HEK293 (cell line): ENCODE data around the gene SNX19.

Source experiments
- CTCF ChIA-PET: fragments of 350-600 bp; formaldehyde crosslinking; extraction: SDS; loops from one replicate; lab custom pipeline; 2021; ENCODE audit warnings: antibody characterized with exemption; lab: Yijun Ruan, JAX
- POLR2A ChIA-PET: fragments of 300-600 bp; formaldehyde crosslinking; extraction: SDS; loops from one replicate; lab custom pipeline; 2020; ENCODE audit warnings: antibody characterized with exemption, inconsistent platforms; lab: Yijun Ruan, JAX
- H3K27ac ChIP-seq: fragments of 200-500 bp; sonication (Bioruptor generic); 2 replicates; pipeline ENCODE4 v1.5.1; 2014; ENCODE audit warnings: low read depth, low read length, control low read depth, inconsistent platforms; ENCODE audit errors: extremely low read depth
- H3K36me3 ChIP-seq, 2 experiments: fragments of 200-500 bp in 1 of 2; sonication (Bioruptor generic) in 1 of 2; 1 replicate in 1 of 2; 2 replicates in 1 of 2; pipeline ENCODE4 v1.5.1; 2014 to 2017; ENCODE audit warnings: inconsistent platforms in 2 of 2, low read length in 2 of 2; ENCODE audit not compliant: control insufficient read depth in 2 of 2, insufficient read depth in 1 of 2
- H3K4me1 ChIP-seq: fragments of 200-500 bp; sonication (Bioruptor generic); 2 replicates; pipeline ENCODE4 v1.5.1; 2014; ENCODE audit warnings: mild to moderate bottlenecking, low read length, inconsistent platforms; ENCODE audit not compliant: control insufficient read depth, insufficient read depth
- H3K4me3 ChIP-seq: 2 replicates; pipeline ENCODE4 v1.5.1; 2011; ENCODE audit warnings: low read depth, mild to moderate bottlenecking, control low read depth, low read length, moderate library complexity
- H3K9me3 ChIP-seq: fragments of 200-500 bp; sonication (Bioruptor generic); 2 replicates; pipeline ENCODE4 v1.5.1; 2014; ENCODE audit warnings: low read depth, low read length, inconsistent platforms; ENCODE audit not compliant: control insufficient read depth, insufficient read depth
- BCL11B ChIP-seq: fragments of 450-650 bp; formaldehyde crosslinking; IDR thresholded peaks from 2 replicates; pipeline ENCODE4 v1.5.1; 2016; ENCODE audit warnings: low read depth, missing biosample characterization, missing genetic modification characterization
- GLIS2 ChIP-seq: fragments of 450-650 bp; formaldehyde crosslinking; IDR thresholded peaks from 2 replicates; pipeline ENCODE4 v1.5.1; 2016; ENCODE audit warnings: missing biosample characterization, missing genetic modification characterization
- SETDB1 ChIP-seq: IDR thresholded peaks from one replicate; pipeline ENCODE4 v1.6.1; 2017; ENCODE audit warnings: mild to moderate bottlenecking, low read length, moderate library complexity, mixed read lengths; ENCODE audit not compliant: insufficient read length
- WT1 ChIP-seq: fragments of 450-650 bp; formaldehyde crosslinking; IDR thresholded peaks from 2 replicates; pipeline ENCODE4 v1.5.1; 2016; ENCODE audit warnings: missing biosample characterization, missing genetic modification characterization
- ZEB2 ChIP-seq: fragments of 450-650 bp; formaldehyde crosslinking; IDR thresholded peaks from 2 replicates; pipeline ENCODE4 v1.5.1; 2016; ENCODE audit warnings: missing biosample characterization, missing genetic modification characterization
- ZFP41 ChIP-seq: fragments of 450-650 bp; formaldehyde crosslinking; IDR thresholded peaks from 2 replicates; pipeline ENCODE4 v1.5.1; 2016; ENCODE audit warnings: missing biosample characterization, missing genetic modification characterization, borderline replicate concordance
- ZNF155 ChIP-seq: fragments of 450-650 bp; formaldehyde crosslinking; IDR thresholded peaks from 2 replicates; pipeline ENCODE4 v1.5.1; 2016; ENCODE audit warnings: missing biosample characterization, missing genetic modification characterization
- ZNF174 ChIP-seq: fragments of 450-650 bp; formaldehyde crosslinking; IDR thresholded peaks from 2 replicates; pipeline ENCODE4 v1.5.0; 2017; ENCODE audit warnings: missing biosample characterization, mild to moderate bottlenecking, missing genetic modification characterization
- ZNF184 ChIP-seq: fragments of 450-650 bp; IDR thresholded peaks from 2 replicates; pipeline ENCODE4 v1.5.1; 2018; ENCODE audit warnings: missing biosample characterization, mild to moderate bottlenecking, missing genetic modification characterization
- ZNF2 ChIP-seq: fragments of 450-650 bp; formaldehyde crosslinking; IDR thresholded peaks from 2 replicates; pipeline ENCODE4 v1.5.1; 2016; ENCODE audit warnings: missing biosample characterization, missing genetic modification characterization
- ZNF211 ChIP-seq: fragments of 450-650 bp; formaldehyde crosslinking; IDR thresholded peaks from 2 replicates; pipeline ENCODE4 v1.5.1; 2016; ENCODE audit warnings: low read depth, missing biosample characterization, missing genetic modification characterization
- ZNF221 ChIP-seq: fragments of 450-650 bp; formaldehyde crosslinking; IDR thresholded peaks from 2 replicates; pipeline ENCODE4 v1.5.1; 2017; ENCODE audit warnings: missing biosample characterization, missing genetic modification characterization, borderline replicate concordance
- ZNF394 ChIP-seq: fragments of 450-650 bp; formaldehyde crosslinking; IDR thresholded peaks from 2 replicates; pipeline ENCODE4 v1.5.1; 2016; ENCODE audit warnings: missing biosample characterization, missing genetic modification characterization, mild to moderate bottlenecking, moderate library complexity, borderline replicate concordance
- ZNF544 ChIP-seq: fragments of 450-650 bp; formaldehyde crosslinking; IDR thresholded peaks from 2 replicates; pipeline ENCODE4 v1.5.0; 2017; ENCODE audit warnings: missing biosample characterization, missing genetic modification characterization
- ZNF549 ChIP-seq: fragments of 450-650 bp; IDR thresholded peaks from 2 replicates; pipeline ENCODE4 v1.5.1; 2018; ENCODE audit warnings: missing biosample characterization, missing genetic modification characterization, mild to moderate bottlenecking, inconsistent platforms, moderate library complexity
- ZNF707 ChIP-seq: fragments of 450-650 bp; formaldehyde crosslinking; IDR thresholded peaks from 2 replicates; pipeline ENCODE4 v1.5.1; 2016; ENCODE audit warnings: missing biosample characterization, missing genetic modification characterization
- ZNF776 ChIP-seq: fragments of 450-650 bp; formaldehyde crosslinking; IDR thresholded peaks from 2 replicates; pipeline ENCODE4 v1.5.0; 2017; ENCODE audit warnings: missing biosample characterization, missing genetic modification characterization, borderline replicate concordance
- ZNF843 ChIP-seq: fragments of 450-650 bp; formaldehyde crosslinking; IDR thresholded peaks from 2 replicates; pipeline ENCODE4 v1.5.1; 2016; ENCODE audit warnings: missing biosample characterization, missing genetic modification characterization
- ZSCAN23 ChIP-seq: fragments of 450-650 bp; formaldehyde crosslinking; IDR thresholded peaks from 2 replicates; pipeline ENCODE4 v1.5.1; 2016; ENCODE audit warnings: missing biosample characterization, missing genetic modification characterization
- ZXDB ChIP-seq: fragments of 450-650 bp; formaldehyde crosslinking; IDR thresholded peaks from 2 replicates; pipeline ENCODE4 v1.5.1; 2016; ENCODE audit warnings: missing biosample characterization, missing genetic modification characterization
- TF ChIP-seq, protein P1 (sequence below): fragments of 450-650 bp; formaldehyde crosslinking; IDR thresholded peaks from 2 replicates; pipeline ENCODE4 v1.5.1; 2016; ENCODE audit warnings: missing biosample characterization, missing genetic modification characterization
- TF ChIP-seq, protein P2 (sequence below): fragments of 450-650 bp; formaldehyde crosslinking; IDR thresholded peaks from 2 replicates; pipeline ENCODE4 v1.5.1; 2017; ENCODE audit warnings: missing biosample characterization, missing genetic modification characterization
- TF ChIP-seq, protein P3 (sequence below): fragments of 450-650 bp; formaldehyde crosslinking; IDR thresholded peaks from 2 replicates; pipeline ENCODE4 v1.5.1; 2016; ENCODE audit warnings: missing biosample characterization, missing genetic modification characterization, low read depth
- TF ChIP-seq, protein P4 (sequence below): fragments of 450-650 bp; formaldehyde crosslinking; IDR thresholded peaks from 2 replicates; pipeline ENCODE4 v1.5.1; 2016; ENCODE audit warnings: missing biosample characterization, missing genetic modification characterization

SNX19 gene

DNA sequence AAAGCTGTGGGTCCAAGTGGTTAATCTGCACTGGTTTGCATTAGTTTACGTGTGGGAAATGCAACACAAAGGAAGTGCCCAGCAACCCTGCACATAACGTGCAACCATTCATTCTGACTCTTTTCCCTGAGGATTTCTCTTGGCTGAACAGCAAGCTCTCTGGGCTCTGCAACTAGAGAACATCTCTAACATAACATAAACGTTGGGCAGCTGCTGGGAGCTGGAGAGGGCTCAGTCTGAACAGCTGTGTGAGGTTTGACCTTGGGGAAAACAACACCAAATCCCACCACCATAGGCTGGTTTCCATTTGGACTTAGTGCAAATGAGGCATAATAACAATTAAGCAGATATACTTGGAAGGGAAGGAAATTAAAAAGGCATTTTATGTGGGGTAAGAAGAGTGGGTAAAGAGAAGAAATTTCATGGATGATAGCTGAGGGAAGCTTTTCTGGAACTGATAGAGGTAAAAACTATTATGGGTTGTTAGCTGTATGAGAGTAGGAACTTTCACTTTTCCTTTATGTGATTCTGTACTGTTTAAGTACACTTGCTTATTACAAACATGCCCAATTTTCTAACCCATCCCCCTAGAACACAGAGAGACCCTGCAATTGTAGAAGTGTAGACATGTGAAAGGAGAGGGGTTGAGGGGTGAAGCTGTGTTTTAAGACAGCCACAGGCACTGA, 76.2 kb downstream of the SNX19 start:
- CTCF ChIA-PET = interaction anchor here (0.5 to 3.1 kb wide), 7 partner anchors 9 to 629 kb away, joined by 3 to 18 read pairs (median 5); no protein-coding TSS in a partner anchor
- Histone ChIP-seq H3K9me3 (no peaks in the 10 kb centered on the region), H3K36me3 (no peaks in the 10 kb centered on the region), H3K4me1 (no peaks in the 10 kb centered on the region), H3K4me3 (no peak overlapping the region), H3K27ac (no peak overlapping the region)
- POLR2A ChIA-PET = no interaction called here
- no peak for TF ChIP-seq GLIS2 (tag by site-specific recombination)
- peak; percentile 56; the same call in 1 of the 2 replicates for TF ChIP-seq ZNF549

DNA sequence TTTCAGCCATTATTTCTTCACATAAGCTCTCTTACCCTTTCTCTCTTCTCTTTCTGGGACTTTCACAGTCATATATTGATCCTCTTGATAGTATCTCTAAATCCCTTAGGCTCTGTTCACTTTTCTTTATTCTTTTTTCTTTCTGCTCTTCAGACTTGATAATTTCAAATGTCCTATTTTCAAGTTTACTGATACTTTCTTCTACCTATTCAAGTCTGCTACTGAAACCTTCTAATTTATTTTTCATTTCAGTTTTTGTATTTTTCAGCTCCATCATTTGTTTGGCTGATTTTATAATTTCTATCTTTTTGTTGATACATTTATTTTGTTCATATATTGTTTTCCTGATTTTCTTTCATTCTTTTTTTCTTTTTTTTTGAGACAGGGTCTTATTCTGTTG, 79.1 kb downstream of the SNX19 start:
- no peak for TF ChIP-seq BCL11B (tag by site-specific recombination)
- no peak for TF ChIP-seq SETDB1
- no peak for TF ChIP-seq WT1 (tag by site-specific recombination)
- no peak for TF ChIP-seq ZXDB (tag by site-specific recombination)
- TF ChIP-seq ZSCAN23 (tag by site-specific recombination) = no peak
- no peak for TF ChIP-seq ZFP41
- TF ChIP-seq ZNF707 (tag by site-specific recombination) = no peak
- TF ChIP-seq ZNF394 (tag by site-specific recombination) = no peak
- TF ChIP-seq ZEB2 (tag by site-specific recombination) = no peak
- TF ChIP-seq ZNF174 (tag by site-specific recombination) = no peak
- TF ChIP-seq, protein P1, sequence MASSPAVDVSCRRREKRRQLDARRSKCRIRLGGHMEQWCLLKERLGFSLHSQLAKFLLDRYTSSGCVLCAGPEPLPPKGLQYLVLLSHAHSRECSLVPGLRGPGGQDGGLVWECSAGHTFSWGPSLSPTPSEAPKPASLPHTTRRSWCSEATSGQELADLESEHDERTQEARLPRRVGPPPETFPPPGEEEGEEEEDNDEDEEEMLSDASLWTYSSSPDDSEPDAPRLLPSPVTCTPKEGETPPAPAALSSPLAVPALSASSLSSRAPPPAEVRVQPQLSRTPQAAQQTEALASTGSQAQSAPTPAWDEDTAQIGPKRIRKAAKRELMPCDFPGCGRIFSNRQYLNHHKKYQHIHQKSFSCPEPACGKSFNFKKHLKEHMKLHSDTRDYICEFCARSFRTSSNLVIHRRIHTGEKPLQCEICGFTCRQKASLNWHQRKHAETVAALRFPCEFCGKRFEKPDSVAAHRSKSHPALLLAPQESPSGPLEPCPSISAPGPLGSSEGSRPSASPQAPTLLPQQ = no peak
- TF ChIP-seq ZNF155 (tag by site-specific recombination) = no peak
- TF ChIP-seq, protein P2, sequence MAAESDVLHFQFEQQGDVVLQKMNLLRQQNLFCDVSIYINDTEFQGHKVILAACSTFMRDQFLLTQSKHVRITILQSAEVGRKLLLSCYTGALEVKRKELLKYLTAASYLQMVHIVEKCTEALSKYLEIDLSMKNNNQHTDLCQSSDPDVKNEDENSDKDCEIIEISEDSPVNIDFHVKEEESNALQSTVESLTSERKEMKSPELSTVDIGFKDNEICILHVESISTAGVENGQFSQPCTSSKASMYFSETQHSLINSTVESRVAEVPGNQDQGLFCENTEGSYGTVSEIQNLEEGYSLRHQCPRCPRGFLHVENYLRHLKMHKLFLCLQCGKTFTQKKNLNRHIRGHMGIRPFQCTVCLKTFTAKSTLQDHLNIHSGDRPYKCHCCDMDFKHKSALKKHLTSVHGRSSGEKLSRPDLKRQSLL = no peak
- no peak for TF ChIP-seq GLIS2 (tag by site-specific recombination)
- CTCF ChIA-PET = interaction anchor here (0.6 to 3.1 kb wide), 8 partner anchors 10 to 622 kb away, joined by 3 to 18 read pairs (median 3); no protein-coding TSS in a partner anchor
- Histone ChIP-seq H3K4me1 (no peaks in the 10 kb centered on the region), H3K9me3 (no peaks in the 10 kb centered on the region), H3K4me3 (no peak overlapping the region), H3K27ac (no peak overlapping the region), H3K36me3 (no peaks in the 10 kb centered on the region)
- POLR2A ChIA-PET = no interaction called here

DNA sequence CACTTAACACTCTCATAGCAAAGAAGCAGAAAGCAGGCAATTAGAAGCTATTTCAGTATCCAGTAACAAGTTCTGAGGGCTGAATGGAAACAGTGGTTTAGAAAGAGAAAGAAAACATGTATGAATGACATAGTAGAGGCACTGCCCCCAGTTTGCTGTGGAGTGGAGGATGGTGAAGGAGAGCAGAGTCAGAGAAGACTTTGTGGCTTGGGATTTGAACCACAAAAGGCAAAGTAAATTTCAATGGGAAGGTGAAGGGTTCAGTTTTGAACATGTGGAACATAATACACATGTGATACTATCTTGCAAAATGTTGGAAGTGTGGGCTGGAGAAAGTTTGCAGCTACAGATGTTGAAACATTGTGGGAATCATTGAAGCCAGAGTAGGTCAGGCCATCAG, 81.4 kb downstream of the SNX19 start:
- no peaks in the 10 kb centered on the region for H3K4me1 ChIP-seq
- H3K36me3 ChIP-seq = no peaks in the 10 kb centered on the region
- H3K27ac ChIP-seq = no peak overlapping the region
- POLR2A ChIA-PET = no interaction called here
- H3K9me3 ChIP-seq = no peaks in the 10 kb centered on the region
- TF ChIP-seq, protein P3, sequence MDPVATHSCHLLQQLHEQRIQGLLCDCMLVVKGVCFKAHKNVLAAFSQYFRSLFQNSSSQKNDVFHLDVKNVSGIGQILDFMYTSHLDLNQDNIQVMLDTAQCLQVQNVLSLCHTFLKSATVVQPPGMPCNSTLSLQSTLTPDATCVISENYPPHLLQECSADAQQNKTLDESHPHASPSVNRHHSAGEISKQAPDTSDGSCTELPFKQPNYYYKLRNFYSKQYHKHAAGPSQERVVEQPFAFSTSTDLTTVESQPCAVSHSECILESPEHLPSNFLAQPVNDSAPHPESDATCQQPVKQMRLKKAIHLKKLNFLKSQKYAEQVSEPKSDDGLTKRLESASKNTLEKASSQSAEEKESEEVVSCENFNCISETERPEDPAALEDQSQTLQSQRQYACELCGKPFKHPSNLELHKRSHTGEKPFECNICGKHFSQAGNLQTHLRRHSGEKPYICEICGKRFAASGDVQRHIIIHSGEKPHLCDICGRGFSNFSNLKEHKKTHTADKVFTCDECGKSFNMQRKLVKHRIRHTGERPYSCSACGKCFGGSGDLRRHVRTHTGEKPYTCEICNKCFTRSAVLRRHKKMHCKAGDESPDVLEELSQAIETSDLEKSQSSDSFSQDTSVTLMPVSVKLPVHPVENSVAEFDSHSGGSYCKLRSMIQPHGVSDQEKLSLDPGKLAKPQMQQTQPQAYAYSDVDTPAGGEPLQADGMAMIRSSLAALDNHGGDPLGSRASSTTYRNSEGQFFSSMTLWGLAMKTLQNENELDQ (tag by site-specific recombination) = no peak
- no peak for TF ChIP-seq ZNF211
- TF ChIP-seq ZNF184 = no peak
- TF ChIP-seq ZNF544 = no peak
- no peak for TF ChIP-seq ZNF776 (tag by site-specific recombination)
- TF ChIP-seq ZNF2 (tag by site-specific recombination) = no peak
- TF ChIP-seq, protein P4, sequence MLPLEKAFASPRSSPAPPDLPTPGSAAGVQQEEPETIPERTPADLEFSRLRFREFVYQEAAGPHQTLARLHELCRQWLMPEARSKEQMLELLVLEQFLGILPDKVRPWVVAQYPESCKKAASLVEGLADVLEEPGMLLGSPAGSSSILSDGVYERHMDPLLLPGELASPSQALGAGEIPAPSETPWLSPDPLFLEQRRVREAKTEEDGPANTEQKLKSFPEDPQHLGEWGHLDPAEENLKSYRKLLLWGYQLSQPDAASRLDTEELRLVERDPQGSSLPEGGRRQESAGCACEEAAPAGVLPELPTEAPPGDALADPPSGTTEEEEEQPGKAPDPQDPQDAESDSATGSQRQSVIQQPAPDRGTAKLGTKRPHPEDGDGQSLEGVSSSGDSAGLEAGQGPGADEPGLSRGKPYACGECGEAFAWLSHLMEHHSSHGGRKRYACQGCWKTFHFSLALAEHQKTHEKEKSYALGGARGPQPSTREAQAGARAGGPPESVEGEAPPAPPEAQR (tag by site-specific recombination) = no peak
- no peak for TF ChIP-seq ZNF221 (tag by site-specific recombination)
- TF ChIP-seq ZNF843 (tag by site-specific recombination) = no peak
- CTCF ChIA-PET = interaction anchor here (1.0 to 2.8 kb wide), 2 partner anchors 27 to 400 kb away, joined by 6 to 10 read pairs; no protein-coding TSS in a partner anchor
- H3K4me3 ChIP-seq = no peak overlapping the region
